ENCODE results near the gene CTSA.
"Not testable (repeated sequence)": the region's sequence is repeated elsewhere in the genome, so short reads cannot be mapped to it uniquely, and the experiment has no call there.

Gene CTSA

GRCh38 chr20:45866454-45866853 lies 24.7 kb upstream of the CTSA start:
- Histone ChIP-seq H3K9me3 (ENCODE audit: severe bottlenecking) (no peaks in the 10 kb centered on the region), H3K36me3 (ENCODE audit: low read depth) (no peaks in the 10 kb centered on the region), H3K27me3 (ENCODE audit: insufficient read depth, poor library complexity, severe bottlenecking) (no peaks in the 10 kb centered on the region), H3K4me1 (ENCODE audit: insufficient read depth, poor library complexity, severe bottlenecking) (peaks cover 11% of the 10 kb centered on the region), H3K4me3 (ENCODE audit: severe bottlenecking) (no peak overlapping the region), H3K27ac (ENCODE audit: poor library complexity, severe bottlenecking) (peak overlapping the region; percentile 68)
- TF ChIP-seq, protein P1, sequence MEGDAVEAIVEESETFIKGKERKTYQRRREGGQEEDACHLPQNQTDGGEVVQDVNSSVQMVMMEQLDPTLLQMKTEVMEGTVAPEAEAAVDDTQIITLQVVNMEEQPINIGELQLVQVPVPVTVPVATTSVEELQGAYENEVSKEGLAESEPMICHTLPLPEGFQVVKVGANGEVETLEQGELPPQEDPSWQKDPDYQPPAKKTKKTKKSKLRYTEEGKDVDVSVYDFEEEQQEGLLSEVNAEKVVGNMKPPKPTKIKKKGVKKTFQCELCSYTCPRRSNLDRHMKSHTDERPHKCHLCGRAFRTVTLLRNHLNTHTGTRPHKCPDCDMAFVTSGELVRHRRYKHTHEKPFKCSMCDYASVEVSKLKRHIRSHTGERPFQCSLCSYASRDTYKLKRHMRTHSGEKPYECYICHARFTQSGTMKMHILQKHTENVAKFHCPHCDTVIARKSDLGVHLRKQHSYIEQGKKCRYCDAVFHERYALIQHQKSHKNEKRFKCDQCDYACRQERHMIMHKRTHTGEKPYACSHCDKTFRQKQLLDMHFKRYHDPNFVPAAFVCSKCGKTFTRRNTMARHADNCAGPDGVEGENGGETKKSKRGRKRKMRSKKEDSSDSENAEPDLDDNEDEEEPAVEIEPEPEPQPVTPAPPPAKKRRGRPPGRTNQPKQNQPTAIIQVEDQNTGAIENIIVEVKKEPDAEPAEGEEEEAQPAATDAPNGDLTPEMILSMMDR (IDR thresholded peaks at IDR 0.05; ENCODE audit: poor library complexity, severe bottlenecking) = no peak
- no peak for DNase-seq (ENCODE audit: low spot score)
- ATAC-seq (ENCODE audit: low read depth) = no peak

DNA sequence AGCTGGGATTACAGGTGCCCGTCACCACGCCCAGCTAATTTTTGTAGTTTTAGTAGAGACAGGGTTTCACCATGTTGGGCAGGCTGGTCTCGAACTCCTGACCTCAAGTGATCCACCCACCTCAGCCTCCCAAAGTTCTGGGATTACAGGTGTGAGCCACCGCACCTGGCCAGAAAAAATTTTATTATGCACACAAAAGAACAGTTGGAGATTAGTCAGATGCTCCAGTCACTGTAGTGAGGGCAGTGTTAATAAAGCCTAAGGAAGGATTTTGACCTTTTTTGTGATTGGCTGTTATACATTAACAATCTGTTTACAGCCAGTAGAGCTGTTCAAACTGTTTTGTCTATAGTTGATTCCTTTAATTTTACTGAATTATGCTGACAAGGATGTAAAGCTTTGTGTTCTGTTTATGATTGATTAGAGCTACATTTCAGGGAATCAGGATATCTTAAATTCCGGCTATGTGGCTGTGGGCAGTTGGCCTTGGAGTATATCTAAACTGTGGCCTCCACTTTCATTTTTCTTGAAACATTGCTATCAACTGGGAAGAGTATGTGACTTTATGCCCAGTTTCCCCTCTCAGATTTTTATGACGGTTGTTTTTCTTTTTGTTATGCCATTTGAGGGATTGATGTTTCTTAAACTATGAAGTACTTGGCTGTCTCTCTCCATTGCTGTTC lies 23.9 kb upstream of the CTSA start:
- TF ChIP-seq, protein P1 (IDR thresholded peaks at IDR 0.05; ENCODE audit: poor library complexity, severe bottlenecking) = no peak
- DNase-seq (ENCODE audit: low spot score) = no peak
- H3K4me1 ChIP-seq (ENCODE audit: insufficient read depth, poor library complexity, severe bottlenecking) = peaks cover 11% of the 10 kb centered on the region
- H3K9me3 ChIP-seq (ENCODE audit: severe bottlenecking) = no peaks in the 10 kb centered on the region
- H3K36me3 ChIP-seq (ENCODE audit: low read depth) = no peaks in the 10 kb centered on the region
- no peaks in the 10 kb centered on the region for H3K27me3 ChIP-seq (ENCODE audit: insufficient read depth, poor library complexity, severe bottlenecking)
- H3K27ac ChIP-seq (ENCODE audit: poor library complexity, severe bottlenecking) = peak overlapping the region; percentile 68
- ATAC-seq (ENCODE audit: low read depth) = peak; percentile 8; the same call in 1 of the 3 replicates
- no peak overlapping the region for H3K4me3 ChIP-seq (ENCODE audit: severe bottlenecking)

GRCh38 chr20:45867819-45868176 lies 23.3 kb upstream of the CTSA start:
- Histone ChIP-seq H3K27ac (ENCODE audit: poor library complexity, severe bottlenecking) (peak overlapping the region; percentile 68), H3K36me3 (ENCODE audit: low read depth) (no peaks in the 10 kb centered on the region), H3K4me1 (ENCODE audit: insufficient read depth, poor library complexity, severe bottlenecking) (peaks cover 11% of the 10 kb centered on the region), H3K4me3 (ENCODE audit: severe bottlenecking) (no peak overlapping the region), H3K9me3 (ENCODE audit: severe bottlenecking) (no peaks in the 10 kb centered on the region), H3K27me3 (ENCODE audit: insufficient read depth, poor library complexity, severe bottlenecking) (no peaks in the 10 kb centered on the region)
- ATAC-seq (ENCODE audit: low read depth) (peak; percentile 95), DNase-seq (ENCODE audit: low spot score) (no peak)
- TF ChIP-seq, protein P1 (IDR thresholded peaks at IDR 0.05; ENCODE audit: poor library complexity, severe bottlenecking) = no peak

DNA sequence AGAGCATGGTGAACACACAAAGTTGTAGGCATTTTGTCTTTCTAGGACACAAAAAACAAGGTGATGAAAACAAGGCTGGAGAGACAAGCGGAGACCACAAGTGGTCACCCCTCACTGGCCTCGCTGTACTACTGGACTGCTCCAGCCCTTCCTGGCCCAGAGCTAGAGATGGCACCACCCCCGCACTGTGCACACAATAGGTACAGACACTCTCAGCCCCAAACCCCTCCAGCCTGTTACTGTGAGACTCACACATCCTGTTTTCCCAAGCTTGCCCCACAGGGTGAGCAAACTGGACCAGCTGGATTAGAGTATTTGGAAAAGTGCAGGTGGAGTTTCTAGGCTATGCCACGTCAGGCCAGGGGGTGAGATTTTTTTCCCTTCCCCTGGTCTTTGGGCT lies 18.5 kb upstream of the CTSA start:
- Histone ChIP-seq H3K36me3 (ENCODE audit: low read depth) (no peaks in the 10 kb centered on the region), H3K4me1 (ENCODE audit: insufficient read depth, poor library complexity, severe bottlenecking) (peaks cover 6% of the 10 kb centered on the region), H3K27ac (ENCODE audit: poor library complexity, severe bottlenecking) (no peak overlapping the region), H3K27me3 (ENCODE audit: insufficient read depth, poor library complexity, severe bottlenecking) (no peaks in the 10 kb centered on the region), H3K9me3 (ENCODE audit: severe bottlenecking) (no peaks in the 10 kb centered on the region), H3K4me3 (ENCODE audit: severe bottlenecking) (no peak overlapping the region)
- peak; percentile 80 for DNase-seq (ENCODE audit: low spot score)
- TF ChIP-seq, protein P1 (IDR thresholded peaks at IDR 0.05; ENCODE audit: poor library complexity, severe bottlenecking) = no peak
- ATAC-seq (ENCODE audit: low read depth) = no peak

- Histone ChIP-seq H3K27me3 (ENCODE audit: insufficient read depth, poor library complexity, severe bottlenecking) (no peaks in the 10 kb centered on the region), H3K4me3 (ENCODE audit: severe bottlenecking) (no peak overlapping the region), H3K36me3 (ENCODE audit: low read depth) (no peaks in the 10 kb centered on the region), H3K9me3 (ENCODE audit: severe bottlenecking) (no peaks in the 10 kb centered on the region), H3K27ac (ENCODE audit: poor library complexity, severe bottlenecking) (no peak overlapping the region), H3K4me1 (ENCODE audit: insufficient read depth, poor library complexity, severe bottlenecking) (no peaks in the 10 kb centered on the region)
- ATAC-seq (ENCODE audit: low read depth) (no peak), DNase-seq (ENCODE audit: low spot score) (no peak)
- TF ChIP-seq, protein P1 (IDR thresholded peaks at IDR 0.05; ENCODE audit: poor library complexity, severe bottlenecking) = no peak
These were observed 17.6 kb upstream of the CTSA start for GRCh38 chr20:45873409-45874103.

DNA sequence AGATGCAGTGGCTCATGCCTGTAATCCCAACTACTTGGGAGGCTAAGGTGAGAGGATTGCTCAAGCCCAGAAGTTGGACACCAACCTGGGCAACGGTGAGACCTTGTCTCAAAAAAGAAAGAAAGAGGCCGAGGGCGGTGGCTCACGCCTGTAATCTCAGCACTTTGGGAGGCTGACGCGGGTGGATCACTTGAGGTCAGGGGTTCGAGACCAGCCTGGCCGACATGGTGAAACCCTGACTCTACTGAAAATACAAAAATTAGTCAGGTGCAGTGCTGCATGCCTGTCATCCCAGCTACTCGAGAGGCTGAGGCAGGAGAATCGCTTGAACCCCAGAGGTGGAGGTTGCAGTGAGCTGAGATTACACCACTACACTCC lies 17.0 kb upstream of the CTSA start:
- DNase-seq (ENCODE audit: low spot score) = peak; percentile 64
- H3K4me3 ChIP-seq (ENCODE audit: severe bottlenecking); H3K27me3 ChIP-seq (ENCODE audit: insufficient read depth, poor library complexity, severe bottlenecking); ATAC-seq (ENCODE audit: low read depth); H3K9me3 ChIP-seq (ENCODE audit: severe bottlenecking); H3K36me3 ChIP-seq (ENCODE audit: low read depth); H3K4me1 ChIP-seq (ENCODE audit: insufficient read depth, poor library complexity, severe bottlenecking); H3K27ac ChIP-seq (ENCODE audit: poor library complexity, severe bottlenecking): not testable (repeated sequence)
